ENCODE results near the gene TBX6. TPM values are rescaled to one million over a fixed set of nuclear protein-coding genes. Genes with fewer than 3 reads are reported as not detected.

TBX6 gene
- total RNA-seq, 1 experiment from 2014 or later: 3.6 TPM

DNA sequence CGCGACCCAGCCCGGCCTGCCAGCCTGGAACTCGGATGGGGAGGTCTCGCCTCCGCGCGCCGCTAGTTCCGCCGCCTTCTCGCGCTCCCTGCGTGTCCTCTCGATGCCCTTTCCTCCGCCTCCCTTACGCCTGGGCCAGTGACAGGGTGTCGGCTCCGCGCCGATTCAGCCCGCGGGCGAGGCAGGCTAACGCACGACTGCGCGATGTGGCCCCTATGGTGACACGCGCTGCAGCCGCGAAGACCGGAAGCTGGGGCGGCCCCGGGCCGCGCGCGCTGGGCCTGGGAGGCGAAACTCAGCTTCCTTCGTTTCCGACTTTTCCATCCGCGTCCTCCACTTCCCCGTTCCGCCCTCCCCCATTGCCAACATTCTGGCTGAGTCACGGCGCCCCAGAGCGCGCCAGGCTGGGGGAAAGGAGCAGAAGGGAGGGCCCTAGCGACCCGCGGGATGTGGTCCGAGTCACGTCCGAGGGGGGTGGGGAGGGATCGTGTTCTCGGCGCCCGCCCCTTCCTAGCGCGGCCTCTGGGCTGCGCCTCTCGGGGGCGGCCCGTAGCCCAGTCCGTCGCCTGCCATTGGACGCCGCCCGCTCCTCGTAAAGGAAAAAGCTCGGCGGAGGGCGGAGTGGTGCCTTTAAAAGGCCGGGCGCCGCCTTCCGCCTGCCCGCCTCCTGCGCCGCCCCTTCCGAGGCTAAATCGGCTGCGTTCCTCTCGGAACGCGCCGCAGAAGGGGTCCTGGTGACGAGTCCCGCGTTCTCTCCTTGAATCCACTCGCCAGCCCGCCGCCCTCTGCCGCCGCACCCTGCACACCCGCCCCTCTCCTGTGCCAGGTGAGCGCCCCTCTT, 26.4 kb downstream of the TBX6 start, which contains the start of gene ALDOA:
Gene ALDOA (plus strand): TSS at position 659 of the 841 bp plus-strand sequence. CDS start 1,138 bp downstream, outside the sequence.
- BruUV-seq (replicated peaks): no TSS peak
- Mint-ChIP-seq H3K4me1 (ENCODE audit: low read depth, unreplicated experiment) (peaks cover 47% of the 10 kb centered on the region), H3K27ac (ENCODE audit: unreplicated experiment) (peak within 1 kb of the TSS; percentile 87), H3K27me3 (ENCODE audit: unreplicated experiment) (no peaks in the 10 kb centered on the region), H3K36me3 (ENCODE audit: insufficient read depth, unreplicated experiment) (peaks cover 70% of the 10 kb centered on the region), H3K9me3 (ENCODE audit: low read depth, unreplicated experiment) (no peaks in the 10 kb centered on the region), H3K4me3 (ENCODE audit: low read depth, unreplicated experiment) (peak within 1 kb of the TSS; percentile 83)
- intact Hi-C loops (cut with micrococcal nuclease; ENCODE audit: unreplicated experiment): no loop called here
- TF ChIP-seq, protein P1, sequence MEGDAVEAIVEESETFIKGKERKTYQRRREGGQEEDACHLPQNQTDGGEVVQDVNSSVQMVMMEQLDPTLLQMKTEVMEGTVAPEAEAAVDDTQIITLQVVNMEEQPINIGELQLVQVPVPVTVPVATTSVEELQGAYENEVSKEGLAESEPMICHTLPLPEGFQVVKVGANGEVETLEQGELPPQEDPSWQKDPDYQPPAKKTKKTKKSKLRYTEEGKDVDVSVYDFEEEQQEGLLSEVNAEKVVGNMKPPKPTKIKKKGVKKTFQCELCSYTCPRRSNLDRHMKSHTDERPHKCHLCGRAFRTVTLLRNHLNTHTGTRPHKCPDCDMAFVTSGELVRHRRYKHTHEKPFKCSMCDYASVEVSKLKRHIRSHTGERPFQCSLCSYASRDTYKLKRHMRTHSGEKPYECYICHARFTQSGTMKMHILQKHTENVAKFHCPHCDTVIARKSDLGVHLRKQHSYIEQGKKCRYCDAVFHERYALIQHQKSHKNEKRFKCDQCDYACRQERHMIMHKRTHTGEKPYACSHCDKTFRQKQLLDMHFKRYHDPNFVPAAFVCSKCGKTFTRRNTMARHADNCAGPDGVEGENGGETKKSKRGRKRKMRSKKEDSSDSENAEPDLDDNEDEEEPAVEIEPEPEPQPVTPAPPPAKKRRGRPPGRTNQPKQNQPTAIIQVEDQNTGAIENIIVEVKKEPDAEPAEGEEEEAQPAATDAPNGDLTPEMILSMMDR (IDR thresholded peaks at IDR 0.05; ENCODE audit: unreplicated experiment): no peak
- CTCF ChIA-PET: interaction anchor here (0.5 to 3.3 kb wide), 8 partner anchors 10 to 365 kb away, joined by 3 to 20 read pairs (median 4); partner anchors contain the start of genes ASPHD1, DCTPP1 and TBX6
- DNase-seq: peak; percentile 100

- Mint-ChIP-seq H3K27me3 (ENCODE audit: unreplicated experiment) (no peaks in the 10 kb centered on the region), H3K36me3 (ENCODE audit: insufficient read depth, unreplicated experiment) (peaks cover 64% of the 10 kb centered on the region), H3K9me3 (ENCODE audit: low read depth, unreplicated experiment) (no peaks in the 10 kb centered on the region), H3K4me1 (ENCODE audit: low read depth, unreplicated experiment) (peaks cover 42% of the 10 kb centered on the region), H3K4me3 (ENCODE audit: low read depth, unreplicated experiment) (peak overlapping the region; percentile 83), H3K27ac (ENCODE audit: unreplicated experiment) (peak overlapping the region; percentile 87)
- TF ChIP-seq, protein P1 (IDR thresholded peaks at IDR 0.05; ENCODE audit: unreplicated experiment): no peak
- no peak for DNase-seq
- BruUV-seq (replicated peaks): TSS peak; percentile 88
- intact Hi-C loops (cut with micrococcal nuclease; ENCODE audit: unreplicated experiment): no loop called here
- CTCF ChIA-PET: interaction anchor here (1.2 to 3.3 kb wide), 5 partner anchors 12 to 365 kb away, joined by 3 to 20 read pairs (median 4); partner anchors contain the start of genes DCTPP1 and TBX6
Measured at GRCh38 chr16:30064729-30065101, 27.0 kb downstream of the TBX6 start.

GRCh38 chr16:30063893-30064728, 27.6 kb downstream of the TBX6 start:
- TF ChIP-seq, protein P1 (IDR thresholded peaks at IDR 0.05; ENCODE audit: unreplicated experiment): no peak
- CTCF ChIA-PET: interaction anchor here (1.2 to 3.3 kb wide), 3 partner anchors 9 to 354 kb away, joined by 7 to 20 read pairs (median 9); partner anchors contain the start of gene TBX6

DNA sequence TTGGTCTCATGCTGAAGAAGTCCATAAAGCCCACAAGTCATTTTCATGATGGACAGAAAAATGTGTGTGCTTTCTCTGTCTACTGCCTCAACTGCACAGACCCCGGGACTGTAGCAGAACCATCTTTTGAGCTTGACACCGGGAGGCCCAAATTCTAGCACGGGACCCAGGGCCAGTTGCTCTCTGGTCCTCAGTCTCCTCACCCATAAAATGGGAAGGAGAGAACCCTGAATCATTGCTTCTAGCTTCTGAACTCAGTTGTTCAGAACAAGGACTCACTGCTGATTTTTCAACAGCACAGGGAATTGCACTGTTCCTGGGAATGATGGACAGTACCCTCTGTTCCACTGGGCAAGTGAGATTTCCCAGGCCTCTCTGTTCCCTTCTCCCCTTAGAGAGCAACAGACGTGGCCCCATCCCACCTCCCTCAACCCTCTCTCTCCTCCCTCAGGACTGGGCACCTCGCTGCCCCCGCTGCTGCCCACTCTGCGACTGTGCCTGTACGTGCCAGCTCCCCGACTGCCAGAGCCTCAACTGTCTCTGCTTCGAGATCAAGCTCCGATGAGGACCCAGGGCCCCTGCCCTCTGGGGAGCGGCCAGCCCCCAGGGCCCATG, 28.3 kb downstream of the TBX6 start:
- CTCF ChIA-PET: interaction anchor here (1.2 kb wide), 1 partner anchor 8 kb away, joined by 7 read pairs; no protein-coding TSS in a partner anchor
- Mint-ChIP-seq H3K4me3 (ENCODE audit: low read depth, unreplicated experiment) (peak overlapping the region; percentile 83), H3K36me3 (ENCODE audit: insufficient read depth, unreplicated experiment) (peaks cover 54% of the 10 kb centered on the region), H3K4me1 (ENCODE audit: low read depth, unreplicated experiment) (peaks cover 37% of the 10 kb centered on the region), H3K9me3 (ENCODE audit: low read depth, unreplicated experiment) (no peaks in the 10 kb centered on the region), H3K27me3 (ENCODE audit: unreplicated experiment) (no peaks in the 10 kb centered on the region), H3K27ac (ENCODE audit: unreplicated experiment) (peak overlapping the region; percentile 87)
- intact Hi-C loops (cut with micrococcal nuclease; ENCODE audit: unreplicated experiment): no loop called here
- TF ChIP-seq, protein P1 (IDR thresholded peaks at IDR 0.05; ENCODE audit: unreplicated experiment): no peak
- BruUV-seq (replicated peaks): no TSS peak
- DNase-seq: no peak

More at GRCh38 chr16:30063893-30064728, 27.6 kb downstream of the TBX6 start:
- H3K9me3 Mint-ChIP-seq (ENCODE audit: low read depth, unreplicated experiment): no peaks in the 10 kb centered on the region
- peaks cover 58% of the 10 kb centered on the region for H3K36me3 Mint-ChIP-seq (ENCODE audit: insufficient read depth, unreplicated experiment)
- intact Hi-C loops (cut with micrococcal nuclease; ENCODE audit: unreplicated experiment): no loop called here
- no peaks in the 10 kb centered on the region for H3K27me3 Mint-ChIP-seq (ENCODE audit: unreplicated experiment)
- peaks cover 37% of the 10 kb centered on the region for H3K4me1 Mint-ChIP-seq (ENCODE audit: low read depth, unreplicated experiment)
- BruUV-seq (replicated peaks): no TSS peak
- peak overlapping the region; percentile 87 for H3K27ac Mint-ChIP-seq (ENCODE audit: unreplicated experiment)
- peak overlapping the region; percentile 83 for H3K4me3 Mint-ChIP-seq (ENCODE audit: low read depth, unreplicated experiment)
- DNase-seq: peak; percentile 68
